ENCODE measurements around the gene PAOX.

- TF ChIP-seq NR1H2 (CRISPR knock-in tag; IDR thresholded peaks at IDR 0.05; ENCODE audit: borderline replicate concordance, low read depth) (no peak), RFX5 (IDR thresholded peaks at IDR 0.05; ENCODE audit: low read depth, low read length) (no peak), CTCF (CRISPR knock-in tag; IDR thresholded peaks at IDR 0.05) (peak; percentile 66)
Measured at GRCh38 chr10:133394064-133394663, 15.1 kb downstream of the PAOX start, which contains the start of gene MTG1.

Data from HepG2 (cell line).